Measurements from ENCODE around the gene CIAO2A. TPM values are rescaled to one million over a fixed set of nuclear protein-coding genes. Genes with fewer than 3 reads are reported as not detected.

The CIAO2A gene, protein sequence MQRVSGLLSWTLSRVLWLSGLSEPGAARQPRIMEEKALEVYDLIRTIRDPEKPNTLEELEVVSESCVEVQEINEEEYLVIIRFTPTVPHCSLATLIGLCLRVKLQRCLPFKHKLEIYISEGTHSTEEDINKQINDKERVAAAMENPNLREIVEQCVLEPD
- total RNA-seq: 10 to 100 TPM; 26.6 to 65.2 (median 55.1) TPM

DNA sequence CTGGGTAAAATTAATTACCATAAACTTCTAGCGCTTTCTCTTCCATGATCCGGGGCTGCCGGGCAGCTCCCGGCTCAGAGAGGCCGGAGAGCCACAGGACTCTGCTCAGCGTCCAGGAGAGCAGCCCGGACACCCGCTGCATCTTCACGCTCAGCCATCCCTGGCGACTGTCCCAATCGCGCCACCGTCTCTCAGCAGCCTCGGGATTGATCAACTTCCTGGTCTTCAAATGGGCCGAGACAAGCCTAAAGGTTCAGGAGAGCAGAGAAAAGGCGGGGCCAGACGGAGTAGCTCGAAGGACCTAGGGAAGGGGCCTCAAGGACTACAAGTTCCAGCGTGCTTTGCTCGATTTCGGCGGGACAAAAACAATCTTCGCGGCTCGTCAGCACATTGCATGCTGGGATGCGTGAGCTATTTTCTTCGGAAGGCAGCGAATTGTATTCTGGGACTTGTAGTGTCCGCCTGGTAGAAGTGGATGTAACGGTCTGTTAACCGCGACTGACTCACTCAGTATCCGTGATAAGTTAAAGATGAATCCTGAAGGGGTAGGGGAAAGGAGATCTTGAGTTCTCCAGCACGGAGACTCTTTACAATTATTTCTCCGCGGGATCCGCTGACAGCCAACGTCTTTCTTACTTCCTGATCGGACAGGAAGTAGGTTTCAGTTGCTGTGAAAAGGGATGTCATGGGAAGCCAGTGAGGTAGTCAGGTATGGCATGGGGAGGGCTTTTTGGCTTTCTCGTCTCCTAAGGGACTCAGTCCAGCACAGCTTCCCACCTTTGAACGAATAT is at the start of gene CIAO2A:
TSS of gene CIAO2A (minus strand) at position 212 of the 791 bp plus-strand sequence. CDS start at position 142, 70 bp downstream.
- peak within 1 kb of the TSS; percentile 74 to 85 (median 77) for H3K4me3 ChIP-seq
- intact Hi-C loops (cut with DNase I; ENCODE audit: low total_unique reads) (loop anchor here (1.0 to 10.0 kb wide), 2 partner anchors 261 to 589 kb away; partner anchors contain the start of genes HERC1 and USP3), in situ Hi-C loops (cut with MboI; ENCODE audit: low sequenced_read_pairs in 4 of 4) (loop anchor here in 1 of 4 donors (25.0 kb wide), 1 partner anchor 582 kb away; the partner anchor contains the start of gene USP3)
- peak within 1 kb of the TSS; percentile 91 to 96 (median 93) for H3K27ac ChIP-seq
- TF ChIP-seq, protein P1, sequence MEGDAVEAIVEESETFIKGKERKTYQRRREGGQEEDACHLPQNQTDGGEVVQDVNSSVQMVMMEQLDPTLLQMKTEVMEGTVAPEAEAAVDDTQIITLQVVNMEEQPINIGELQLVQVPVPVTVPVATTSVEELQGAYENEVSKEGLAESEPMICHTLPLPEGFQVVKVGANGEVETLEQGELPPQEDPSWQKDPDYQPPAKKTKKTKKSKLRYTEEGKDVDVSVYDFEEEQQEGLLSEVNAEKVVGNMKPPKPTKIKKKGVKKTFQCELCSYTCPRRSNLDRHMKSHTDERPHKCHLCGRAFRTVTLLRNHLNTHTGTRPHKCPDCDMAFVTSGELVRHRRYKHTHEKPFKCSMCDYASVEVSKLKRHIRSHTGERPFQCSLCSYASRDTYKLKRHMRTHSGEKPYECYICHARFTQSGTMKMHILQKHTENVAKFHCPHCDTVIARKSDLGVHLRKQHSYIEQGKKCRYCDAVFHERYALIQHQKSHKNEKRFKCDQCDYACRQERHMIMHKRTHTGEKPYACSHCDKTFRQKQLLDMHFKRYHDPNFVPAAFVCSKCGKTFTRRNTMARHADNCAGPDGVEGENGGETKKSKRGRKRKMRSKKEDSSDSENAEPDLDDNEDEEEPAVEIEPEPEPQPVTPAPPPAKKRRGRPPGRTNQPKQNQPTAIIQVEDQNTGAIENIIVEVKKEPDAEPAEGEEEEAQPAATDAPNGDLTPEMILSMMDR (IDR thresholded peaks at IDR 0.05 in 4 of 5, conservative IDR thresholded peaks at IDR 0.05 in 1 of 5): no peak
- peak; percentile 79 to 84 for TF ChIP-seq POLR2A (IDR thresholded peaks at IDR 0.05)
- no peaks in the 10 kb centered on the region for H3K27me3 ChIP-seq
- DNase-seq (peak; percentile 96 to 97), ATAC-seq (peak; percentile 81 to 85)
- peaks cover 62 to 65% of the 10 kb centered on the region in 2 donors for H3K4me1 ChIP-seq
- no peaks in the 10 kb centered on the region for H3K9me3 ChIP-seq
- no peaks in the 10 kb centered on the region for H3K36me3 ChIP-seq

DNA sequence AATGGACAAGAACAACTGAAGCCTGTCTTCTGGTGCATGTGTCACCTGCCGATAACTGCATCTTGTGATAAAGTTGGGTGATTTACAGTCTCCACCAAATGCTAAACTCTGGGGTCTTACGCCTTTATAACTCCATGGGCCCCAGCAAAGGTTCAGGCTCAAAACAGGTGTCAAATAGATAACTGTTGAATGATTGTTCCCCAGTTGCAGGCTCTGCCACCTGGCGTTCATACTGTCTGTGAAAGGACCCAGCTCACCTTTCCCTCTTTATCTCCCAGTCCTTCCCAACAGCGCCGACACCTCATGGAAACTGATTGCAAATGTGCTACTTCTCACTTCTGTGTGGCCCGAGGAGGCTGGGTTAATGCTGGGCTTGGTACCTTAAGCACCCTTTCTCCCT is 49.6 kb upstream of the CIAO2A start:
- TF ChIP-seq POLR2A (IDR thresholded peaks at IDR 0.05): no peak
- TF ChIP-seq, protein P1 (IDR thresholded peaks at IDR 0.05 in 4 of 5, conservative IDR thresholded peaks at IDR 0.05 in 1 of 5): no peak
- Histone ChIP-seq H3K4me1 (no peaks in the 10 kb centered on the region), H3K9me3 (no peaks in the 10 kb centered on the region), H3K4me3 (no peak overlapping the region), H3K27ac (no peak overlapping the region), H3K27me3 (no peaks in the 10 kb centered on the region), H3K36me3 (peaks cover 0 to 40% of the 10 kb centered on the region in 2 donors)
- intact Hi-C loops (cut with DNase I; ENCODE audit: low total_unique reads): no loop called here
- ATAC-seq (no peak), DNase-seq (no peak)
- in situ Hi-C loops (cut with MboI; ENCODE audit: low sequenced_read_pairs in 4 of 4): no loop called here

DNA sequence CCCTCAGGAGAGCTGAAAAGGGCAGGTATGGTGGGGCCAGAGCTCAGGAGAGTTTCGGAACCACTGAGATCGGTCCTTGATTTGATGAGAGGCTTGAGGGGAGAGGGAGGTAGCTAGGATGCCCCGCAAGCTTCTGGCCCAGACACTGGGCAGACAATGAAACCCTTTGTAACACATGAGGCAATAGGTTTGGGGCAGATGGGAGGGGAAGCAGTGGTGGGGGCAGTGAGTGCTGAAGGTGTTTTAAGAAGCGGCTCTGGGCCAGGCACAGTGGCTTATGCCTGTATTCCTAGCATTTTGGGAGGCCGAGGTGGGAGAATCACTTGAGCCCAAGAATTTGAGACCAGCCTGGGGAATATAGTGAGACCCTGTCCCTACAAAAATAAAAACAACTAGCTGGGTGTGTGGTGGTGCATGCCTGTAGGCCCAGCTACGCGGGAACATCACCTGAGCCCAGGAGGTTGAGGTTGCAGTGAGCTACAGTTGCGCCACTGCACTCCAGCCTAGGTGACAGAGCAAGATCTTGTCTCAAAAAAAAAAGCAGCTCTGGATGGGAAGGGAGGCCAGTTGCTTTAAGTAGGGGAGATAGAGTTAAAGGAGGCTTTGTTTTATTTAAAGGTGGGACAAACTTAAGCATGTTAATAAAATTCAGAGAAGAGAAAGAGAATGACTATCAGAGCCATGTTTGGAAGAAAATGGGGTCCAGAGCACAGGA is 48.3 kb upstream of the CIAO2A start:
- H3K27ac ChIP-seq: no peak overlapping the region
- no peaks in the 10 kb centered on the region for H3K9me3 ChIP-seq
- H3K27me3 ChIP-seq: no peaks in the 10 kb centered on the region
- in situ Hi-C loops (cut with MboI; ENCODE audit: low sequenced_read_pairs in 4 of 4) (no loop called here), intact Hi-C loops (cut with DNase I; ENCODE audit: low total_unique reads) (no loop called here)
- TF ChIP-seq POLR2A (IDR thresholded peaks at IDR 0.05): no peak
- TF ChIP-seq, protein P1 (IDR thresholded peaks at IDR 0.05 in 4 of 5, conservative IDR thresholded peaks at IDR 0.05 in 1 of 5): no peak
- DNase-seq: no peak
- H3K4me1 ChIP-seq: no peaks in the 10 kb centered on the region
- no peak for ATAC-seq
- peaks cover 0 to 52% of the 10 kb centered on the region in 2 donors for H3K36me3 ChIP-seq
- no peak overlapping the region for H3K4me3 ChIP-seq

DNA sequence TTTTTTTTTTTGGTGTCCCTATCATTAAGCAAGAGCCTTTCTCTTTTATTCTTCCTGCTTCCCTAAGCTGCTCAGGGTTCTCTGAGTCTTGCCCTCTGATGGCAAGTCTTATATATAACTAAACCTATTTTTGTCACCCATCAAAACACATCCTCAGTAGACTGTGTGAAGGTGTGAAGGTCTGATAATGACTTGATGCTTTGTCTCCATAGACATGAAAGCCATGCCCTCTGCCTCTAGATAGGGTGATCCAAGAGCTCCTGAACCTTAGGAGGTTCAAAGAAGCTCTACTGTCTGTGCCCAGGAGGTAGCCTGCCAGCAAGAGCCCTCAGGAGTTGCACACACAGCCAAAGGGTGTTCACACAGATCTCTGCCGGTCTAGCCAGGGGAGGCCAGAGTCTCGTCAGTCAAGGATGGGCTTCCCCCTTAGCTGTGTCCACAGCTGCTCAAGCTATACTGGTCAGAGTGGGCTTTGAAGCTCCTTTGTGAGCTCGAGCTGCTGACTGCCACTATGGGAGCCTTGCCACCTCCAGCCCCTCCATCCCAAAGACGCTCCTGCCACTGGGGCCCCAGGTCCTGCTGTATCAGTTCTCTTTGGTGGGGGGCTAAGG is 44.8 kb upstream of the CIAO2A start:
- in situ Hi-C loops (cut with MboI; ENCODE audit: low sequenced_read_pairs in 4 of 4) (no loop called here), intact Hi-C loops (cut with DNase I; ENCODE audit: low total_unique reads) (no loop called here)
- H3K9me3 ChIP-seq: no peaks in the 10 kb centered on the region
- TF ChIP-seq POLR2A (IDR thresholded peaks at IDR 0.05): no peak
- TF ChIP-seq, protein P1 (IDR thresholded peaks at IDR 0.05 in 4 of 5, conservative IDR thresholded peaks at IDR 0.05 in 1 of 5): no peak
- no peaks in the 10 kb centered on the region for H3K27me3 ChIP-seq
- DNase-seq (no peak), ATAC-seq (no peak)
- no peaks in the 10 kb centered on the region for H3K4me1 ChIP-seq
- H3K4me3 ChIP-seq: no peak overlapping the region
- peaks cover 0 to 69% of the 10 kb centered on the region in 2 donors for H3K36me3 ChIP-seq
- no peak overlapping the region for H3K27ac ChIP-seq
